ENCODE data around the gene PDE4D. TPM values are rescaled to one million over a fixed set of nuclear protein-coding genes. Genes with fewer than 3 reads are reported as not detected.

The PDE4D gene
- total and polyA plus RNA-seq, 11 donors = 5.2 to 68.3 (median 42.1) TPM

DNA sequence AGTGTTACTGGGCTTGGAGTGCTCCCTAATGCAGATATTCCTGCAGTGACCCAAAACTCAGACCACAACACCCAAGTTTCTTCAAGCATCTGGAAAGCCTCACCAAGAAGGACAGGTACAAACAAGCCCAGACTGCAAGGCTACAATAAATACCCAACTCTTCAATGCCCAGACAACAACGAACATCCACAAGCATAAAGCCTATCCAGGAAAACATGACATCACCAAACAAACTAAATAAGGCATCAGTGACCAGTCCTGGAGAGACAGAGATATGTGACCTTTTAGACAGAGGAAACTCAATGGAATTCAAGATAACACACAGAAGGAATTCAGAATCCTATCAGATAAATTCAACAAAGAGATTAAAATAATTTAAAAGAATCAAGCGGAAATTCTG, 605.6 kb downstream of the PDE4D start:
- Histone ChIP-seq H3K27me3 (no peaks in the 10 kb centered on the region), H3K27ac (no peak overlapping the region), H3K9me3 (no peaks in the 10 kb centered on the region), H3K4me1 (peaks cover 0 to 8% (median 0%) of the 10 kb centered on the region in 12 donors), H3K36me3 (no peaks in the 10 kb centered on the region), H3K4me3 (no peak overlapping the region)
- DNase-seq (no peak), ATAC-seq (no peak)
- WGBS, 4 donors = 58 to 71% (median 59%) methylated on average over 2 of the region's 2 CpGs
- TF ChIP-seq, protein P1, sequence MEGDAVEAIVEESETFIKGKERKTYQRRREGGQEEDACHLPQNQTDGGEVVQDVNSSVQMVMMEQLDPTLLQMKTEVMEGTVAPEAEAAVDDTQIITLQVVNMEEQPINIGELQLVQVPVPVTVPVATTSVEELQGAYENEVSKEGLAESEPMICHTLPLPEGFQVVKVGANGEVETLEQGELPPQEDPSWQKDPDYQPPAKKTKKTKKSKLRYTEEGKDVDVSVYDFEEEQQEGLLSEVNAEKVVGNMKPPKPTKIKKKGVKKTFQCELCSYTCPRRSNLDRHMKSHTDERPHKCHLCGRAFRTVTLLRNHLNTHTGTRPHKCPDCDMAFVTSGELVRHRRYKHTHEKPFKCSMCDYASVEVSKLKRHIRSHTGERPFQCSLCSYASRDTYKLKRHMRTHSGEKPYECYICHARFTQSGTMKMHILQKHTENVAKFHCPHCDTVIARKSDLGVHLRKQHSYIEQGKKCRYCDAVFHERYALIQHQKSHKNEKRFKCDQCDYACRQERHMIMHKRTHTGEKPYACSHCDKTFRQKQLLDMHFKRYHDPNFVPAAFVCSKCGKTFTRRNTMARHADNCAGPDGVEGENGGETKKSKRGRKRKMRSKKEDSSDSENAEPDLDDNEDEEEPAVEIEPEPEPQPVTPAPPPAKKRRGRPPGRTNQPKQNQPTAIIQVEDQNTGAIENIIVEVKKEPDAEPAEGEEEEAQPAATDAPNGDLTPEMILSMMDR (IDR thresholded peaks at IDR 0.05) = no peak
- TF ChIP-seq POLR2A (IDR thresholded peaks at IDR 0.05) = no peak
- intact Hi-C loops (cut with DNase I) = no loop called here

DNA sequence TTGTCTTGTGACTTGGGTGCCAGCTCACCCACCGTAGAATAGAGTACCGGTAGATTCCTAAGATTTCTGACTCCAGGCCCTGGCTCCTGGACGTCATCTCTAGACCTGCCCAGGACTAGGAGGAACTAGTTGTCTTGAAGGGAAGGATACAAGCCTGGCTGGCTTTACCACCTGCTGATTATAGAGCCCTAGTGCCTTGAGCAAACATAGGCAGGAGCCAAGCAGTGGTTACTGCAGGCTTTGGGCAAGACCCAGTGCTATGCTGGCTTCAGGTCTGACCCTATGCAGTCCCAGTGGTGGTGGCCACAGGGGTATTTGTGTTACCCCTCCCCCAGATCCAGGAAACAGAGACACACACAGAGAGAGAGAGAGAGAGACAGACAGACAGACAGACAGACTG, 606.2 kb downstream of the PDE4D start:
- intact Hi-C loops (cut with DNase I) = no loop called here
- Histone ChIP-seq H3K4me1 (peaks cover 0 to 8% (median 0%) of the 10 kb centered on the region in 12 donors), H3K27ac (no peak overlapping the region), H3K27me3 (no peaks in the 10 kb centered on the region), H3K9me3 (no peaks in the 10 kb centered on the region), H3K36me3 (no peaks in the 10 kb centered on the region), H3K4me3 (no peak overlapping the region)
- WGBS, 4 donors = 83 to 91% (median 88%) methylated on average over 3 of the region's 3 CpGs
- DNase-seq = no peak
- TF ChIP-seq POLR2A (IDR thresholded peaks at IDR 0.05) = no peak
- TF ChIP-seq, protein P1 (IDR thresholded peaks at IDR 0.05) = no peak
- ATAC-seq = peak in 1 of 4 donors; percentile 13

DNA sequence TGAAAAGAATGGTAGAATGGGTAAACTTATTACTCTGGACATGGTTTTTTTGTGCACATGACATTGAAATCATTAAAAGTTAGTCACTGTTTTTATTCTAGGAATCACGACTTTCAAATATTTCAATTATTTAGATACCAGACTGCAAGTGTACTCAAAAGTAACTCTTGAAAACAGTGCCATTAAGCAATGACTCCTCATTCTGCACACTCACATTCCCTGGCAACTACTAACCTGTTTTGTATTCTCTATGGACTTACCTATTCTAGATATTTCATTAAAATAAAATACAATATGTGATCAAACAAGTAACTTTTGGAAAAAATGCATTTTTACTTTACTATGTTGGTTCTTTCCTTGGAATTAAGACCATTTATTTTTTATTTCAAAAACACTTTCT, 607.0 kb downstream of the PDE4D start:
- Histone ChIP-seq H3K9me3 (no peaks in the 10 kb centered on the region), H3K27me3 (no peaks in the 10 kb centered on the region), H3K36me3 (no peaks in the 10 kb centered on the region), H3K4me1 (peaks cover 0 to 8% (median 0%) of the 10 kb centered on the region in 12 donors), H3K27ac (no peak overlapping the region), H3K4me3 (no peak overlapping the region)
- 61 to 82% (median 73%) methylated on average over 1 of the region's 1 CpG for WGBS, 4 donors
- intact Hi-C loops (cut with DNase I) = no loop called here
- DNase-seq (no peak), ATAC-seq (no peak)
- TF ChIP-seq, protein P1 (IDR thresholded peaks at IDR 0.05) = no peak
- no peak for TF ChIP-seq POLR2A (IDR thresholded peaks at IDR 0.05)

DNA sequence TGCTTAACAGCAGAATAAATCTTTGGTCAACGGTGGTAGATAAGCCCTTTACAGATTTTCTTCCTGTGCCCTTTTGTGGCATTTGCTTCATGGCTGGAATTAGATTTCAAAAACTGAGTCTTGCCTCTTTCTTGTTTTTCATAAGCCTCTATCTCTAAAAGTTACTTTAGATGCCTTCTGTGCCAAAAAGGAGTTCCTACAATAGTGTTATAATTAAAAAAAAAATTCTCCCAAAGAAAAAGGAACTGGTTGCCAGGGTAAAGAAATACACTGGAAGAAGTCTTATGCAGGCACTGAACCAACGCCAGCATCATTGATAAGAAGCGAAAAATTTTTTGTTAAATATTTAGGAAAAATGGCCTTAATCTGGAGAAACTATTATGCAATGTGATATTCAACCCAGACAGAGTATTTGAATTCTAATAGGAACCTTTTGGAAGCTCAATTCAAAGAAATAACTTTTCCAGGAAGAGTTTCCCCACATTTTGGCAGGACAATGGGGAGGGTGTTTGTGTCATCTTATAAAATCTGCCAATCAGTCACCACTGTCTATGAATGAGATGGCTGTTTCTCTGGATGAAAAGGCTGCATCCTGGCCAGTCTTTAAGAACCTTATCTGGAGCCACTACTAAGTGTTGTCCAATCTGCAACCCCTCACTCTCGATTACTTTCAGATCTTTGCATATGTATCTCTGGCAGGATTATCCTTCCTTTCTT, 608.1 kb downstream of the PDE4D start:
- no peak for DNase-seq
- Histone ChIP-seq H3K27ac (peak overlapping the region in 1 of 12 donors; percentile 31), H3K4me3 (no peak overlapping the region), H3K9me3 (no peaks in the 10 kb centered on the region), H3K4me1 (peaks cover 0 to 8% (median 0%) of the 10 kb centered on the region in 12 donors), H3K36me3 (no peaks in the 10 kb centered on the region), H3K27me3 (no peaks in the 10 kb centered on the region)
- peak in 2 of 4 donors; percentile 18 to 39 for ATAC-seq
- WGBS, 4 donors = 64 to 82% (median 74%) methylated on average over 4 of the region's 4 CpGs
- no peak for TF ChIP-seq POLR2A (IDR thresholded peaks at IDR 0.05)
- TF ChIP-seq, protein P1 (IDR thresholded peaks at IDR 0.05) = no peak
- intact Hi-C loops (cut with DNase I) = no loop called here

Data from heart left ventricle (tissue), 16 donors.